Measurements from ENCODE around the gene FBXO47.

FBXO47 gene

GRCh38 chr17:39014044-39014794, 47.0 kb upstream of the FBXO47 start:
- no peak for TF ChIP-seq CTCF (conservative IDR thresholded peaks at IDR 0.05; ENCODE audit: low read depth, low read length)
- H3K4me1 ChIP-seq (ENCODE audit: low read depth, poor library complexity, severe bottlenecking) = no peaks in the 10 kb centered on the region

GRCh38 chr17:39012725-39013124, 45.5 kb upstream of the FBXO47 start:
- no peak overlapping the region for H3K4me3 ChIP-seq (IDR thresholded peaks at IDR 0.05; ENCODE audit: insufficient read depth, low read depth, low read length)
- H3K79me2 ChIP-seq (ENCODE audit: insufficient read depth, low read depth) = no peaks in the 10 kb centered on the region
- TF ChIP-seq CTCF (conservative IDR thresholded peaks at IDR 0.05; ENCODE audit: low read depth, low read length) = no peak
- H3K9ac ChIP-seq = no peak overlapping the region
- no peaks in the 10 kb centered on the region for H3K36me3 ChIP-seq (ENCODE audit: insufficient read depth)
- H2AFZ ChIP-seq (ENCODE audit: low read depth) = no peak overlapping the region
- no peak overlapping the region for H3K4me2 ChIP-seq
- H3K4me1 ChIP-seq (ENCODE audit: low read depth, poor library complexity, severe bottlenecking) = no peaks in the 10 kb centered on the region
- no peak overlapping the region for H3K27ac ChIP-seq
- H3K27me3 ChIP-seq (ENCODE audit: insufficient read depth, low read depth) = no peaks in the 10 kb centered on the region
- H4K20me1 ChIP-seq (ENCODE audit: insufficient read depth) = no peaks in the 10 kb centered on the region

More at GRCh38 chr17:39014044-39014794, 47.0 kb upstream of the FBXO47 start:
- no peaks in the 10 kb centered on the region for H4K20me1 ChIP-seq (ENCODE audit: insufficient read depth)
- no peak overlapping the region for H3K9ac ChIP-seq
- no peak overlapping the region for H3K4me2 ChIP-seq
- no peak overlapping the region for H3K27ac ChIP-seq
- H3K79me2 ChIP-seq (ENCODE audit: insufficient read depth, low read depth) = no peaks in the 10 kb centered on the region
- no peak overlapping the region for H3K4me3 ChIP-seq (IDR thresholded peaks at IDR 0.05; ENCODE audit: insufficient read depth, low read depth, low read length)
- no peaks in the 10 kb centered on the region for H3K27me3 ChIP-seq (ENCODE audit: insufficient read depth, low read depth)
- no peak overlapping the region for H2AFZ ChIP-seq (ENCODE audit: low read depth)
- H3K36me3 ChIP-seq (ENCODE audit: insufficient read depth) = no peaks in the 10 kb centered on the region

- Histone ChIP-seq H3K4me1 (ENCODE audit: low read depth, poor library complexity, severe bottlenecking) (no peaks in the 10 kb centered on the region), H3K79me2 (ENCODE audit: insufficient read depth, low read depth) (no peaks in the 10 kb centered on the region), H3K27ac (no peak overlapping the region), H4K20me1 (ENCODE audit: insufficient read depth) (no peaks in the 10 kb centered on the region), H3K4me2 (no peak overlapping the region), H3K9ac (no peak overlapping the region), H3K36me3 (ENCODE audit: insufficient read depth) (no peaks in the 10 kb centered on the region), H3K27me3 (ENCODE audit: insufficient read depth, low read depth) (no peaks in the 10 kb centered on the region), H2AFZ (ENCODE audit: low read depth) (no peak overlapping the region), H3K4me3 (IDR thresholded peaks at IDR 0.05; ENCODE audit: insufficient read depth, low read depth, low read length) (no peak overlapping the region)
- TF ChIP-seq CTCF (conservative IDR thresholded peaks at IDR 0.05; ENCODE audit: low read depth, low read length) = no peak
Observed at GRCh38 chr17:39011907-39012468, 44.8 kb upstream of the FBXO47 start.

- no peak for TF ChIP-seq CTCF (conservative IDR thresholded peaks at IDR 0.05; ENCODE audit: low read depth, low read length)
- no peak overlapping the region for H3K27ac ChIP-seq
- no peak overlapping the region for H2AFZ ChIP-seq (ENCODE audit: low read depth)
- no peaks in the 10 kb centered on the region for H4K20me1 ChIP-seq (ENCODE audit: insufficient read depth)
- H3K4me3 ChIP-seq (IDR thresholded peaks at IDR 0.05; ENCODE audit: insufficient read depth, low read depth, low read length) = no peak overlapping the region
- no peaks in the 10 kb centered on the region for H3K27me3 ChIP-seq (ENCODE audit: insufficient read depth, low read depth)
- H3K9ac ChIP-seq = no peak overlapping the region
- no peaks in the 10 kb centered on the region for H3K79me2 ChIP-seq (ENCODE audit: insufficient read depth, low read depth)
- no peak overlapping the region for H3K4me2 ChIP-seq
- H3K4me1 ChIP-seq (ENCODE audit: low read depth, poor library complexity, severe bottlenecking) = no peaks in the 10 kb centered on the region
- no peaks in the 10 kb centered on the region for H3K36me3 ChIP-seq (ENCODE audit: insufficient read depth)
Observed at GRCh38 chr17:39009581-39010001, 42.4 kb upstream of the FBXO47 start.
